Stimulated activated CD4-positive, alpha-beta T cell treated with anti-CD3 and anti-CD28 coated beads, TNF-alpha, amount 100 ng/mL, for 1 hour (primary cell): ENCODE results near the gene FBXW11.
"Not testable (repeated sequence)": the region's sequence is repeated elsewhere in the genome, so short reads cannot be mapped to it uniquely, and the experiment has no call there.

Experiments
- DNase-seq, 3 donors: peaks; one replicate each; pipeline ENCODE4 v3.0.0-alpha.2; 2020; ENCODE audit warnings: low read depth in 3 of 3, low spot score in 1 of 3

Gene FBXW11

GRCh38 chr5:171914726-171915338 is 91.6 kb downstream of the FBXW11 start:
- DNase-seq: no peak

GRCh38 chr5:171913987-171914273 is 92.5 kb downstream of the FBXW11 start:
- no peak for DNase-seq

GRCh38 chr5:171911152-171911551 is 95.3 kb downstream of the FBXW11 start:
- no peak for DNase-seq

- DNase-seq: no peak
Measured at GRCh38 chr5:171908638-171909037, 97.8 kb downstream of the FBXW11 start.

- DNase-seq: no peak
Measured at GRCh38 chr5:171907725-171908343, 98.6 kb downstream of the FBXW11 start.

- DNase-seq: no peak
Measured at GRCh38 chr5:171906703-171907590, 99.5 kb downstream of the FBXW11 start.

- DNase-seq: no peak
Measured at GRCh38 chr5:171906066-171906570, 100.3 kb downstream of the FBXW11 start.

- no peak for DNase-seq
Measured at GRCh38 chr5:171904886-171905285, 101.6 kb downstream of the FBXW11 start.

- no peak for DNase-seq
Measured at GRCh38 chr5:171901764-171902163, 104.7 kb downstream of the FBXW11 start.

GRCh38 chr5:171899792-171900191 is 106.6 kb downstream of the FBXW11 start:
- no peak for DNase-seq

GRCh38 chr5:171898879-171899278 is 107.6 kb downstream of the FBXW11 start:
- no peak for DNase-seq

- no peak for DNase-seq
Measured at GRCh38 chr5:171898386-171898785, 108.1 kb downstream of the FBXW11 start.

- DNase-seq: no peak
Measured at GRCh38 chr5:171897231-171897630, 109.2 kb downstream of the FBXW11 start.

- DNase-seq: no peak
Measured at GRCh38 chr5:171895081-171895480, 111.4 kb downstream of the FBXW11 start.

- no peak for DNase-seq
Measured at GRCh38 chr5:171893290-171893886, 113.0 kb downstream of the FBXW11 start.

GRCh38 chr5:171891595-171891994 is 114.8 kb downstream of the FBXW11 start:
- DNase-seq: no peak

GRCh38 chr5:171891150-171891549 is 115.3 kb downstream of the FBXW11 start:
- DNase-seq: no peak

GRCh38 chr5:171888051-171888481 is 118.4 kb downstream of the FBXW11 start:
- no peak for DNase-seq

- not testable (repeated sequence) for DNase-seq
Measured at GRCh38 chr5:171886037-171886436, 120.4 kb downstream of the FBXW11 start.

GRCh38 chr5:171882118-171882517 is 124.3 kb downstream of the FBXW11 start:
- peak in 1 of 3 donors; percentile 3 for DNase-seq

GRCh38 chr5:171874234-171874633 is 132.2 kb downstream of the FBXW11 start:
- DNase-seq: no peak

GRCh38 chr5:171872666-171873065 is 133.8 kb downstream of the FBXW11 start:
- no peak for DNase-seq
